Panc1 (cell line): Measurements from ENCODE around the gene SYNDIG1L. TPM values are rescaled to one million over a fixed set of nuclear protein-coding genes. Genes with fewer than 3 reads are reported as not detected.
"Not testable (repeated sequence)": the region's sequence is repeated elsewhere in the genome, so short reads cannot be mapped to it uniquely, and the experiment has no call there.

Source experiments
- ATAC-seq: fragments of 200-7000 bp; cut with Tn5 transposase; 2 replicates; pipeline ENCODE4 v1.9.1; 2020; ENCODE audit warnings: mild to moderate bottlenecking, moderate library complexity
- BruUV-seq: library from RNA; stranded (reverse); fragments of 400-500 nt; replicated peaks from 2 replicates; lab custom pipeline; 2021; lab: Mats Ljungman, UMichigan
- CTCF ChIA-PET: fragments of 300-600 bp; sonication (Branson Sonifier 250); formaldehyde crosslinking; loops from one replicate; lab custom pipeline; 2022; ENCODE audit warnings: antibody characterized with exemption; lab: Charles Lee
- POLR2A ChIA-PET: fragments of 300-600 bp; sonication (Branson Sonifier 250); formaldehyde crosslinking; loops from one replicate; lab custom pipeline; 2022; ENCODE audit warnings: antibody characterized with exemption; lab: Charles Lee
- DNase-seq: peaks from one replicate; pipeline ENCODE4 v3.0.0-alpha.2; 2010; ENCODE audit warnings: low read depth, low spot score
- H3K27ac ChIP-seq: 2 replicates; pipeline ENCODE4 v1.5.1; 2011; ENCODE audit warnings: mild to moderate bottlenecking, low read length, inconsistent platforms
- H3K27me3 ChIP-seq: fragments of 200-500 bp; sonication (Bioruptor generic); 2 replicates; pipeline ENCODE4 v1.6.0; 2014; ENCODE audit warnings: low read length, inconsistent platforms; ENCODE audit not compliant: control insufficient read depth, insufficient read depth
- H3K36me3 ChIP-seq: fragments of 200-500 bp; sonication (Bioruptor generic); 2 replicates; pipeline ENCODE4 v1.5.1; 2014; ENCODE audit warnings: inconsistent platforms, mild to moderate bottlenecking, low read length, moderate library complexity; ENCODE audit not compliant: control insufficient read depth, insufficient read depth
- H3K4me1 ChIP-seq: 2 replicates; pipeline ENCODE4 v1.5.1; 2011; ENCODE audit warnings: inconsistent platforms, mild to moderate bottlenecking, low read length, moderate library complexity; ENCODE audit not compliant: control insufficient read depth, insufficient read depth
- H3K4me3 ChIP-seq, 2 experiments: 2 replicates each; pipeline ENCODE4 v1.5.1; 2011 to 2012; ENCODE audit warnings: low read depth in 2 of 2, low read length in 2 of 2, mild to moderate bottlenecking in 2 of 2, inconsistent platforms in 1 of 2, moderate library complexity in 1 of 2
- H3K9me3 ChIP-seq: fragments of 200-500 bp; sonication (Bioruptor generic); 2 replicates; pipeline ENCODE4 v1.5.1; 2014; ENCODE audit warnings: low read depth, mild to moderate bottlenecking, inconsistent platforms, low read length, moderate library complexity; ENCODE audit not compliant: control insufficient read depth, insufficient read depth
- POLR2AphosphoS5 ChIP-seq: IDR thresholded peaks from 2 replicates; pipeline ENCODE4 v1.6.1; 2012; ENCODE audit warnings: mild to moderate bottlenecking, low read depth, low read length, moderate library complexity
- SIN3A ChIP-seq: IDR thresholded peaks from 2 replicates; pipeline ENCODE4 v1.6.1; 2012; ENCODE audit warnings: low read depth, mild to moderate bottlenecking, low read length, moderate library complexity, borderline replicate concordance; ENCODE audit not compliant: insufficient read depth
- TCF7L2 ChIP-seq: IDR thresholded peaks from 2 replicates; pipeline ENCODE4 v1.6.1; 2011; ENCODE audit warnings: mild to moderate bottlenecking, low read depth, low read length, inconsistent platforms
- in situ Hi-C: cut with HindIII; loops from 2 replicates; pipeline ENCODE4 v1.10.0; 2016; ENCODE audit warnings: low sequenced_read_pairs, low pct_unique_long_range_greater_than_20kb
- intact Hi-C: fragments of 100-400 bp; cut with micrococcal nuclease; formaldehyde crosslinking; loops from one replicate; pipeline ENCODE4 v1.10.0; 2022; ENCODE audit not compliant: unreplicated experiment
- total RNA-seq: library from RNA; stranded (reverse); gene quantifications from one replicate; pipeline ENCODE4 v1.2.1, GENCODE V29; 2021; ENCODE audit not compliant: unreplicated experiment
- TF ChIP-seq, protein P1 (sequence below), 2 experiments: IDR thresholded peaks; 2 replicates each; pipeline ENCODE4 v1.6.1; 2011 to 2012; ENCODE audit warnings: low read depth in 2 of 2, control low read depth in 1 of 2, low read length in 1 of 2, mild to moderate bottlenecking in 1 of 2, moderate library complexity in 1 of 2; ENCODE audit not compliant: insufficient read depth in 1 of 2
- TF ChIP-seq, protein P2 (sequence below): fragments of 450-650 bp; IDR thresholded peaks from 2 replicates; pipeline ENCODE4 v1.5.1; 2017; ENCODE audit warnings: mild to moderate bottlenecking

SYNDIG1L gene
- total RNA-seq, 1 experiment from 2014 or later = not detected

DNA sequence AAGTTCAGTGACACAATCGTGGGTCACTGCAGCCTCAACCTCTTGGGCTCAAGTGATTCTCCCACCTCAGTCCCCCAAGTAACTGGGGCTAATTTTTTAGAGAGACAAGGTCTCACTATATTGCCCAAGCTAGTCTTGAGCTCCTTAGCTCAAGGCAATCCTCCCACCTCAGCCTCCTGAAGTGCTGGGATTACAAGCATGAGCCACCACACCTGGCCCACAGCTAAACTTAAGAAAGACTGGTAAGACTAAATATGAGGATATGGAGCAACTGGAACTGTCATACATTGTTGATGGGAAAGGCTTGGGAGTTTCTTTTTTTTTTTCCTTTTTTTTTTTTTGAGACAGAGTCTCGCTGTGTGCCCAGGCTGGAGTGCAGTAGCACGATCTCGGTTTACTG is 43.8 kb downstream of the SYNDIG1L start:
- Histone ChIP-seq H3K27ac (no peak overlapping the region), H3K4me3 (no peak overlapping the region), H3K9me3 (no peaks in the 10 kb centered on the region), H3K27me3 (peaks cover under 1% of the 10 kb centered on the region; the same call in 1 of the 2 replicates), H3K4me1 (no peaks in the 10 kb centered on the region), H3K36me3 (no peaks in the 10 kb centered on the region)
- CTCF ChIA-PET = interaction anchor here (0.7 kb wide), 1 partner anchor 171 kb away, joined by 4 read pairs; no protein-coding TSS in a partner anchor
- TF ChIP-seq TCF7L2 (no peak), POLR2AphosphoS5 (no peak), SIN3A (no peak)
- TF ChIP-seq, protein P1, sequence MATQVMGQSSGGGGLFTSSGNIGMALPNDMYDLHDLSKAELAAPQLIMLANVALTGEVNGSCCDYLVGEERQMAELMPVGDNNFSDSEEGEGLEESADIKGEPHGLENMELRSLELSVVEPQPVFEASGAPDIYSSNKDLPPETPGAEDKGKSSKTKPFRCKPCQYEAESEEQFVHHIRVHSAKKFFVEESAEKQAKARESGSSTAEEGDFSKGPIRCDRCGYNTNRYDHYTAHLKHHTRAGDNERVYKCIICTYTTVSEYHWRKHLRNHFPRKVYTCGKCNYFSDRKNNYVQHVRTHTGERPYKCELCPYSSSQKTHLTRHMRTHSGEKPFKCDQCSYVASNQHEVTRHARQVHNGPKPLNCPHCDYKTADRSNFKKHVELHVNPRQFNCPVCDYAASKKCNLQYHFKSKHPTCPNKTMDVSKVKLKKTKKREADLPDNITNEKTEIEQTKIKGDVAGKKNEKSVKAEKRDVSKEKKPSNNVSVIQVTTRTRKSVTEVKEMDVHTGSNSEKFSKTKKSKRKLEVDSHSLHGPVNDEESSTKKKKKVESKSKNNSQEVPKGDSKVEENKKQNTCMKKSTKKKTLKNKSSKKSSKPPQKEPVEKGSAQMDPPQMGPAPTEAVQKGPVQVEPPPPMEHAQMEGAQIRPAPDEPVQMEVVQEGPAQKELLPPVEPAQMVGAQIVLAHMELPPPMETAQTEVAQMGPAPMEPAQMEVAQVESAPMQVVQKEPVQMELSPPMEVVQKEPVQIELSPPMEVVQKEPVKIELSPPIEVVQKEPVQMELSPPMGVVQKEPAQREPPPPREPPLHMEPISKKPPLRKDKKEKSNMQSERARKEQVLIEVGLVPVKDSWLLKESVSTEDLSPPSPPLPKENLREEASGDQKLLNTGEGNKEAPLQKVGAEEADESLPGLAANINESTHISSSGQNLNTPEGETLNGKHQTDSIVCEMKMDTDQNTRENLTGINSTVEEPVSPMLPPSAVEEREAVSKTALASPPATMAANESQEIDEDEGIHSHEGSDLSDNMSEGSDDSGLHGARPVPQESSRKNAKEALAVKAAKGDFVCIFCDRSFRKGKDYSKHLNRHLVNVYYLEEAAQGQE (IDR thresholded peaks at IDR 0.05; ENCODE audit: insufficient read depth in 1 of 2, low read depth in 2 of 2, low read length in 1 of 2) = no peak
- TF ChIP-seq, protein P2, sequence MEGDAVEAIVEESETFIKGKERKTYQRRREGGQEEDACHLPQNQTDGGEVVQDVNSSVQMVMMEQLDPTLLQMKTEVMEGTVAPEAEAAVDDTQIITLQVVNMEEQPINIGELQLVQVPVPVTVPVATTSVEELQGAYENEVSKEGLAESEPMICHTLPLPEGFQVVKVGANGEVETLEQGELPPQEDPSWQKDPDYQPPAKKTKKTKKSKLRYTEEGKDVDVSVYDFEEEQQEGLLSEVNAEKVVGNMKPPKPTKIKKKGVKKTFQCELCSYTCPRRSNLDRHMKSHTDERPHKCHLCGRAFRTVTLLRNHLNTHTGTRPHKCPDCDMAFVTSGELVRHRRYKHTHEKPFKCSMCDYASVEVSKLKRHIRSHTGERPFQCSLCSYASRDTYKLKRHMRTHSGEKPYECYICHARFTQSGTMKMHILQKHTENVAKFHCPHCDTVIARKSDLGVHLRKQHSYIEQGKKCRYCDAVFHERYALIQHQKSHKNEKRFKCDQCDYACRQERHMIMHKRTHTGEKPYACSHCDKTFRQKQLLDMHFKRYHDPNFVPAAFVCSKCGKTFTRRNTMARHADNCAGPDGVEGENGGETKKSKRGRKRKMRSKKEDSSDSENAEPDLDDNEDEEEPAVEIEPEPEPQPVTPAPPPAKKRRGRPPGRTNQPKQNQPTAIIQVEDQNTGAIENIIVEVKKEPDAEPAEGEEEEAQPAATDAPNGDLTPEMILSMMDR = no peak
- no peak for DNase-seq
- intact Hi-C loops (no loop called here), in situ Hi-C loops (no loop called here)
- POLR2A ChIA-PET = interaction anchor here (0.5 to 0.8 kb wide), 4 partner anchors 12 to 237 kb away, joined by 3 to 5 read pairs (median 4); no protein-coding TSS in a partner anchor
- no peak for ATAC-seq
- BruUV-seq = no TSS peak

DNA sequence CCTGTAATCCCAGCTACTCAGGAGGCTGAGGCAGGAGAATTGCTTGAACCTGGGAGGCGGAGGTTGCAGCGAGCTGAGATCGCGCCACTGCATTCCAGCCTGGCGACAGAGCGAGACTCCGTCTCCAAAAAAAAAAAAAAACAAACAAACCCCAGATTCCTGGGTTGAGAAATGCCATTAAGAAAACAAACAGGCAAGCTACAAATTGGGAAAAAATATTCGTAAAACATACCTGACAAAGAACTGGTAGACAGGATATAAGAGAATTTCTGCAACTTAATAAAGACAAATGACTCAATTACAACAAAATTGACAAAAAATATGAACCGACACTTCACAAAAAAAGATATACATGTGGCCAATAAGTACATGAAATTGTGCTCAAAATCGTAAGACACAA is 44.4 kb downstream of the SYNDIG1L start:
- H3K4me1 ChIP-seq, ATAC-seq, intact Hi-C loops, in situ Hi-C loops, H3K27ac ChIP-seq, H3K27me3 ChIP-seq, BruUV-seq, H3K4me3 ChIP-seq, DNase-seq, H3K9me3 ChIP-seq, H3K36me3 ChIP-seq: not testable (repeated sequence)
- ChIA-PET POLR2A (interaction anchor here (0.7 kb wide), 2 partner anchors 86 to 236 kb away, joined by 4 read pairs; no protein-coding TSS in a partner anchor), CTCF (interaction anchor here (0.7 kb wide), 1 partner anchor 170 kb away, joined by 4 read pairs; no protein-coding TSS in a partner anchor)

DNA sequence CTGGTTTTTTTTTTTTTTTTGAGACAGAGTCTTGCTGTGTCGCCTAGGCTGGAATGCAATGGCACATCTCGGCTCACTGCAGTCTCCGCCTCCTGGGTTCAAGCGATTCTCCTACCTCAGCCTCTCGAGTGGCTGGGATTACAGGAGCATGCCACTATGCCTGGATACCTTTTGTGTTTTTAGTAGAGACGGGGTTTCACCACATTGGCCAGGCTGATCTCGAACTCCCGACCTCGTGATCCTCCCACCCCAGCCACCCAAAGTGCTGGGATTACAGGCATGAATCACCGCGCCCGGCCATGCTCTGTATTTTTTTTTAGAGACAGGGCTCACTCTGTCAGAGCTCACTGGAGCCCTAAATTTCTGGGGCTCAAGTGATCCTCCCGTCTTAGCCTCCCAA is 45.2 kb downstream of the SYNDIG1L start:
- Histone ChIP-seq H3K27me3 (no peaks in the 10 kb centered on the region), H3K4me1 (no peaks in the 10 kb centered on the region), H3K27ac (no peak overlapping the region), H3K4me3 (no peak overlapping the region), H3K36me3 (no peaks in the 10 kb centered on the region), H3K9me3 (no peaks in the 10 kb centered on the region)
- POLR2A ChIA-PET = interaction anchor here (0.6 to 0.7 kb wide), 2 partner anchors 87 to 167 kb away, joined by 3 to 4 read pairs; no protein-coding TSS in a partner anchor
- TF ChIP-seq, protein P2 = no peak
- TF ChIP-seq TCF7L2 = no peak
- no peak for TF ChIP-seq POLR2AphosphoS5
- no peak for TF ChIP-seq SIN3A
- TF ChIP-seq, protein P1 (IDR thresholded peaks at IDR 0.05; ENCODE audit: insufficient read depth in 1 of 2, low read depth in 2 of 2, low read length in 1 of 2) = no peak
- CTCF ChIA-PET = interaction anchor here (0.7 kb wide), 1 partner anchor 1432 kb away, joined by 6 read pairs; no protein-coding TSS in a partner anchor
- DNase-seq = no peak
- no peak for ATAC-seq
- in situ Hi-C loops = no loop called here
- intact Hi-C loops = no loop called here
- BruUV-seq = no TSS peak
